Measurements from ENCODE around the gene CYP4Z1.

GRCh38 chr1:47023268-47024140 is 43.5 kb upstream of the CYP4Z1 start, which contains the start of gene CYP4X1:
- no peak for TF ChIP-seq USF2 (IDR thresholded peaks at IDR 0.05; ENCODE audit: low read depth, low read length)
- no peak for TF ChIP-seq USF2 (CRISPR knock-in tag; IDR thresholded peaks at IDR 0.05; ENCODE audit: borderline replicate concordance)
- no peak for TF ChIP-seq SRF (IDR thresholded peaks at IDR 0.05; ENCODE audit: low read depth, low read length)
- no peak for TF ChIP-seq GLMP (CRISPR knock-in tag; IDR thresholded peaks at IDR 0.05; ENCODE audit: borderline replicate concordance)
- no peak for TF ChIP-seq FOSL2 (CRISPR knock-in tag; IDR thresholded peaks at IDR 0.05)
- TF ChIP-seq FOXP1 (IDR thresholded peaks at IDR 0.05), result no peak
- TF ChIP-seq FOXP1 (CRISPR knock-in tag; IDR thresholded peaks at IDR 0.05), result no peak
- TF ChIP-seq DPF2 (CRISPR knock-in tag; IDR thresholded peaks at IDR 0.05; ENCODE audit: borderline replicate concordance, low read depth), result no peak
- TF ChIP-seq MYC (CRISPR knock-in tag; IDR thresholded peaks at IDR 0.05; ENCODE audit: borderline replicate concordance), result no peak
- TF ChIP-seq ZBTB21 (CRISPR knock-in tag; IDR thresholded peaks at IDR 0.05), result no peak
- no peak for TF ChIP-seq YY1 (IDR thresholded peaks at IDR 0.05; ENCODE audit: insufficient read depth, insufficient replicate concordance, low read depth, low read length)
- no peak for TF ChIP-seq NPAS2 (CRISPR knock-in tag; IDR thresholded peaks at IDR 0.05; ENCODE audit: borderline replicate concordance)
- TF ChIP-seq MXD1 (CRISPR knock-in tag; IDR thresholded peaks at IDR 0.05), result no peak
- no peak for TF ChIP-seq TCF12 (IDR thresholded peaks at IDR 0.05)
- TF ChIP-seq TCF12 (CRISPR knock-in tag; IDR thresholded peaks at IDR 0.05), result no peak
- no peak for TF ChIP-seq ZNF124 (CRISPR knock-in tag; IDR thresholded peaks at IDR 0.05)

Data from HepG2 (cell line).